Measurements from ENCODE around the gene LPXN. TPM values are rescaled to one million over a fixed set of nuclear protein-coding genes. Genes with fewer than 3 reads are reported as not detected.

The LPXN gene
- total RNA-seq, 1 experiment from 2014 or later = 147 TPM

GRCh38 chr11:58524232-58525036, 51.2 kb downstream of the LPXN start:
- peak; percentile 69 for DNase-seq (ENCODE audit: low read depth)

- DNase-seq (ENCODE audit: low read depth) = peak; percentile 63
Measured at GRCh38 chr11:58513747-58514367, 61.8 kb downstream of the LPXN start.

DNA sequence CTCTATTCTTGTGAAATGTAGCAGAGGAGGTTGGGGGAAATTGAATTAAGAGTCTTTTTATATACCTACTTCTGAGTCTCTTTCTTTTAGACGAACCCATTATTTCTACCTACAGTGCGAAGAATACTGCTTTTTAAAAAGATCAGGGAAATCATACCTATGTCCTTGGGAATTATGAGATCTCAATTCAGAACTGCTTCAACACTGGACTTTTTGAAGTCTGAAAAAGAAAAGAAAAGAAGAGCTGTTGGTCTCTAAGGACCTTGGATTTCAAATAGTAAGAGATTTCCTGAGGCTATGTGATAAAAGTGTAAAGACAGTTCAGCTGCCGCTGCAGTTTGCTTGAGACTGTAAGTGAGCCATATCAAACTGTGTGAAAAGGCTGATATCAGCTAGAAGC, 64.0 kb downstream of the LPXN start:
- DNase-seq (ENCODE audit: low read depth) = no peak

DNA sequence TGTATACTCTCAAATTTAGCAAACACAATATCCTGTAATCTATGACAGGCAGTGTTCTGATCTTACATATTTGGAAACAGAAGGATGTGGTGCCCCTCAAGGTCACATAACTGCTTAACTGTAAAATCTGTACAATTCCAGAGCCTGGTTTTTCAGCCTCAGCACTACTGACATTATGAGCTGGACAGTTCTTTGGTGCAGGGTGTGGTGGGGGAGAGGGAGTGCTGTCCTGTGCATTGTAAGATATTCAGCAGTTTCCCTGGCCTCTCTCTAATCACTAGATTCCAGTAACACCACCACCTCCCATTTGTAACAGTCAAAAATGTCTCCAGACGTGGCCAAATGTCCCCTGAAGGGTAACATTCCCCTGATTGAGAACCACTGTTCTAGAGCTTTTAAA, 65.9 kb downstream of the LPXN start:
- no peak for DNase-seq (ENCODE audit: low read depth)

- no peak for DNase-seq (ENCODE audit: low read depth)
Measured at GRCh38 chr11:58508814-58509213, 66.8 kb downstream of the LPXN start.

DNA sequence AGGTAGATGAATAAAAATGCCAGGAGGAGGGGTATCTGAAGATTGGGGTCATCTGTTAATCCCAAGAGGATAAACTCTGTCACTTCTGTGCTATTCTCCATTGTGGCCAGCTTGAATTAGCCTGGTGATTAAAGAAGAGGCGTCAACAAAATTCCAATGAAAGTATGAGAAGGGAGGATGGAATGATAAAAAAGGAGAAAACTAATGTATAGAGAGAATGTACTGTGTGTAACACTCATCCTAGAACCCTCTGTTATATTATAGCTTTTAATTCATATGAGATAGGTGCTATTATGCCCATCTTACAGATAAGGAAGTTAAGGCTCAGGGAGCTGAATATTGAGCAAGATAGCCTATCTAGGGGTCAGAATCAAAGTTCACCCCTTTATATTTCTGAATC, 67.7 kb downstream of the LPXN start, which contains the start of gene OR5B21:
Gene OR5B21, minus strand, starts transcription at position 101 of the 400 bp plus-strand sequence. Its CDS starts 0 bp downstream, at position 101.
- DNase-seq (ENCODE audit: low read depth) = no peak

GRCh38 chr11:58507355-58507754, 68.3 kb downstream of the LPXN start:
- DNase-seq (ENCODE audit: low read depth) = no peak

- DNase-seq (ENCODE audit: low read depth) = no peak
Measured at GRCh38 chr11:58506935-58507334, 68.7 kb downstream of the LPXN start.

GRCh38 chr11:58505849-58506248, 69.8 kb downstream of the LPXN start:
- no peak for DNase-seq (ENCODE audit: low read depth)

DNA sequence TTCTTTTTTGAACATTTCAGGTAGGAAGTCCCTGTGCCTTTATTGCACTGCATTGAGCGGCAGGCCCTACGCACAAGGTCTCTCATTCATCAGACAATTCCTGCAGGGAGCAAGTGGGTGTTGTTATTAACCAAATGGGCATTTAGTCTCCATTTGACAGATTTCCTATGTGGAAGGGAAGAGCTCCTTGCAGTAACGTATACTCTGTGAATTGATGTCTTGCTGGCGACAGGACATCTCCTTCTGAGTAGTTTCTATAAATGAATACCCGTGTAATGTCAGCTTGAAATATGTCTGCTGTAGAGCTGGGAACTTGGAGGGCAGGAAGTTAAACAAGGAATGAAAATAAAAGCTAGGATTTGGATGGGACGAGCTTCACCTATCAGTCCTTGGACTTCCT, 71.4 kb downstream of the LPXN start:
- DNase-seq (ENCODE audit: low read depth) = no peak

- no peak for DNase-seq (ENCODE audit: low read depth)
Measured at GRCh38 chr11:58503361-58503856, 72.2 kb downstream of the LPXN start.

- no peak for DNase-seq (ENCODE audit: low read depth)
Measured at GRCh38 chr11:58502004-58502403, 73.7 kb downstream of the LPXN start.

- DNase-seq (ENCODE audit: low read depth) = no peak
Measured at GRCh38 chr11:58498464-58498863, 77.2 kb downstream of the LPXN start.

- DNase-seq (ENCODE audit: low read depth) = no peak
Measured at GRCh38 chr11:58497951-58498350, 77.7 kb downstream of the LPXN start.

- no peak for DNase-seq (ENCODE audit: low read depth)
Measured at GRCh38 chr11:58495906-58496305, 79.8 kb downstream of the LPXN start.

GRCh38 chr11:58494101-58494500, 81.6 kb downstream of the LPXN start:
- DNase-seq (ENCODE audit: low read depth) = no peak

- no peak for DNase-seq (ENCODE audit: low read depth)
Measured at GRCh38 chr11:58493676-58494075, 82.0 kb downstream of the LPXN start.

DNA sequence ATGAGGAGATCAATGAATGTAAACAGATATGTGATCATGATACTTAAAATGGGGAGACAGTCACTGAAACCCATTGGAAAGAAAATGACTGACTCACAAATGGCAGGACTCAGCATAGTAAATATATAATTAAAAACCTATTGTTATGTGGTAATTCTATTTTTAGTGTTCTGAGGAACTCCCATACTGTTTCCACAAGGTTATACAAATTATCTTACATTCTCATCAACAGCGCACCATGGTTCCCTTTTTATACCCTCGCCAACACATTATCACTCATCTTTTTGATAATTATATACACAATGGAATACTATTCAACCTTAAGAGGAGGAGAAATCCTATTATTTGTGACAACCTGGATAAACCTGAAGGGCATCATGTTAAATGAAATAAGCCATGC, 84.8 kb downstream of the LPXN start:
- no peak for DNase-seq (ENCODE audit: low read depth)

GRCh38 chr11:58487170-58487569, 88.5 kb downstream of the LPXN start:
- DNase-seq (ENCODE audit: low read depth) = no peak

DNA sequence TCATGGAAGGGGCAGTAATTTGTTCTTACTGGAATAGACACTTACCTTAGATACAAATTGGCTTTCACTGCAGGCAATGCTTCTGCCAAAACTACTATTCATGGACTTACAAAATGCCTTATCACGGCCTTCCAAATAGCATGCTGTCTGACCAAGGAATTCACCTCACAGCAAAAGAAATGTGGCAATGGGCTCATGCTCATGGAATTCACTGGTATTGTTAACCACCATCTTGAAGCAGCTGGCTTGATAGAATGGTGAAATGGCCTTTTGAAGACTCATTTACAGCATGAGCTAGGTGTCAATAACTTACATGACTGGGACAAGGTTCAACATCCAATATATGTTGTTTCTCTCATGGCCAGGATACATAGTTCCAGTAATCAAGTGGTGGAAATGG, 89.7 kb downstream of the LPXN start:
- no peak for DNase-seq (ENCODE audit: low read depth)

Measured in RPMI7951 (cell line).